HK-2 (cell line): ENCODE data around the gene NPC1L1.

ENCODE experiments used
- DNase-seq: peaks from one replicate; pipeline ENCODE4 v3.0.0-alpha.2; 2018; ENCODE audit not compliant: unreplicated experiment

The NPC1L1 gene

GRCh38 chr7:44473295-44473694 is 67.8 kb downstream of the NPC1L1 start:
- DNase-seq, result no peak

- DNase-seq, result no peak
Observed at GRCh38 chr7:44472843-44473242, 68.3 kb downstream of the NPC1L1 start.

GRCh38 chr7:44471850-44472249 is 69.3 kb downstream of the NPC1L1 start:
- no peak for DNase-seq

GRCh38 chr7:44471436-44471835 is 69.7 kb downstream of the NPC1L1 start:
- no peak for DNase-seq

GRCh38 chr7:44470628-44471245 is 70.4 kb downstream of the NPC1L1 start:
- no peak for DNase-seq

- DNase-seq, result no peak
Observed at GRCh38 chr7:44470135-44470479, 71.0 kb downstream of the NPC1L1 start.

- DNase-seq, result no peak
Observed at GRCh38 chr7:44469461-44470134, 71.5 kb downstream of the NPC1L1 start.

GRCh38 chr7:44467217-44467548 is 73.9 kb downstream of the NPC1L1 start:
- no peak for DNase-seq

GRCh38 chr7:44466300-44467216 is 74.6 kb downstream of the NPC1L1 start:
- DNase-seq, result no peak

- DNase-seq, result no peak
Observed at GRCh38 chr7:44465490-44465889, 75.6 kb downstream of the NPC1L1 start.

- no peak for DNase-seq
Observed at GRCh38 chr7:44463169-44463808, 77.8 kb downstream of the NPC1L1 start.
